SU-DHL-6 (cell line): ENCODE data around the gene NACC1.

Experiments used
- H2AFZ ChIP-seq: fragments of 200-600 bp; sonication (generic); 2 replicates; pipeline ENCODE4 v1.6.1; 2014; ENCODE audit warnings: low read depth, mild to moderate bottlenecking, moderate library complexity, mixed read lengths, antibody characterized with exemption, low read length; ENCODE audit not compliant: severe bottlenecking
- H3F3A ChIP-seq: fragments of 200-600 bp; shearing (Covaris generic); 2 replicates; pipeline ENCODE4 v1.6.0; 2016; ENCODE audit warnings: antibody characterized with exemption, mild to moderate bottlenecking; ENCODE audit not compliant: insufficient read depth
- H3K27ac ChIP-seq: fragments of 200-600 bp; sonication (generic); 2 replicates; pipeline ENCODE4 v1.5.1; 2016; ENCODE audit warnings: low read depth, mild to moderate bottlenecking, low read length, moderate library complexity, mixed read lengths
- H3K27me3 ChIP-seq: fragments of 200-600 bp; sonication (generic), shearing (Covaris generic); 2 replicates; pipeline ENCODE4 v1.6.0; 2014; ENCODE audit warnings: mild to moderate bottlenecking, low read length
- H3K36me3 ChIP-seq: fragments of 200-600 bp; sonication (generic); 2 replicates; pipeline ENCODE4 v1.6.1; 2014; ENCODE audit warnings: mild to moderate bottlenecking, low read length, mixed read lengths
- H3K4me2 ChIP-seq: fragments of 300-600, 200-600 bp; shearing (Covaris generic), sonication (generic); 2 replicates; pipeline ENCODE4 v1.6.0; 2014; ENCODE audit warnings: low read length, low read depth, mild to moderate bottlenecking; ENCODE audit not compliant: poor library complexity, severe bottlenecking
- H3K4me3 ChIP-seq: fragments of 200-600 bp; sonication (generic); 2 replicates; pipeline ENCODE4 v1.5.1; 2014; ENCODE audit warnings: antibody characterized with exemption, low read length, mild to moderate bottlenecking, mixed read lengths; ENCODE audit not compliant: insufficient read depth, poor library complexity, severe bottlenecking
- H3K79me2 ChIP-seq: fragments of 200-600 bp; sonication (generic); 2 replicates; pipeline ENCODE4 v1.6.1; 2014; ENCODE audit warnings: mild to moderate bottlenecking, low read length, moderate library complexity; ENCODE audit not compliant: insufficient read depth
- H3K9ac ChIP-seq: fragments of 200-600 bp; sonication (generic); 2 replicates; pipeline ENCODE4 v1.7.0; 2014; ENCODE audit warnings: mild to moderate bottlenecking, low read length
- H3K9me2 ChIP-seq: fragments of 200-600 bp; sonication (generic); replicated peaks from 2 replicates; pipeline ENCODE4 v1.6.1; 2014; ENCODE audit warnings: low read length; ENCODE audit not compliant: insufficient read depth
- H3K9me3 ChIP-seq: fragments of 200-600 bp; sonication (generic); 2 replicates; pipeline ENCODE4 v1.6.1; 2014; ENCODE audit warnings: low read length, mixed read lengths; ENCODE audit not compliant: insufficient read depth
- H4K20me1 ChIP-seq: fragments of 200-600 bp; sonication (generic); 2 replicates; pipeline ENCODE4 v1.6.1; 2014; ENCODE audit warnings: low read depth, mild to moderate bottlenecking, antibody characterized with exemption, low read length, moderate library complexity, mixed read lengths
- CTCF ChIP-seq: fragments of 200-600 bp; sonication (generic); IDR thresholded peaks from one replicate; pipeline ENCODE4 v1.5.1; 2017; ENCODE audit warnings: antibody characterized with exemption, mild to moderate bottlenecking, low read length, moderate library complexity; ENCODE audit not compliant: insufficient read depth, poor library complexity, severe bottlenecking
- EZH2phosphoT487 ChIP-seq: fragments of 200-600 bp; sonication (generic), shearing (Covaris generic); conservative IDR thresholded peaks from 2 replicates; pipeline ENCODE4 v1.6.1; 2018; ENCODE audit warnings: mild to moderate bottlenecking, antibody characterized with exemption, low read length, moderate library complexity, mixed read lengths

Gene NACC1

GRCh38 chr19:13128583-13128982, 10.5 kb downstream of the NACC1 start:
- Histone ChIP-seq H3K9ac (no peak overlapping the region), H3K4me2 (no peak overlapping the region), H3K36me3 (no peaks in the 10 kb centered on the region), H4K20me1 (peaks cover 4% of the 10 kb centered on the region; the same call in 1 of the 2 replicates), H3K79me2 (peaks cover 52% of the 10 kb centered on the region), H3K27ac (no peak overlapping the region), H3K9me2 (no peaks in the 10 kb centered on the region), H3F3A (no peaks in the 10 kb centered on the region), H3K27me3 (no peaks in the 10 kb centered on the region), H3K9me3 (no peaks in the 10 kb centered on the region), H3K4me3 (no peak overlapping the region), H2AFZ (no peak overlapping the region)
- TF ChIP-seq EZH2phosphoT487 (no peak), CTCF (no peak)

- H3K9me3 ChIP-seq, result no peaks in the 10 kb centered on the region
- H3F3A ChIP-seq, result no peaks in the 10 kb centered on the region
- peaks cover 5% of the 10 kb centered on the region; the same call in 1 of the 2 replicates for H4K20me1 ChIP-seq
- no peak overlapping the region for H3K4me3 ChIP-seq
- peaks cover 48% of the 10 kb centered on the region for H3K79me2 ChIP-seq
- H3K27ac ChIP-seq, result no peak overlapping the region
- H3K36me3 ChIP-seq, result no peaks in the 10 kb centered on the region
- H3K4me2 ChIP-seq, result no peak overlapping the region
- H3K27me3 ChIP-seq, result no peaks in the 10 kb centered on the region
- no peak overlapping the region for H3K9ac ChIP-seq
- no peak overlapping the region for H2AFZ ChIP-seq
- TF ChIP-seq EZH2phosphoT487, result no peak
- no peak for TF ChIP-seq CTCF
- no peaks in the 10 kb centered on the region for H3K9me2 ChIP-seq
Observed at GRCh38 chr19:13129384-13129783, 11.3 kb downstream of the NACC1 start.

GRCh38 chr19:13130886-13131490, 12.9 kb downstream of the NACC1 start:
- H3K9me3 ChIP-seq, result no peaks in the 10 kb centered on the region
- no peaks in the 10 kb centered on the region for H3F3A ChIP-seq
- H3K79me2 ChIP-seq, result peaks cover 48% of the 10 kb centered on the region
- no peak overlapping the region for H3K9ac ChIP-seq
- no peak for TF ChIP-seq EZH2phosphoT487
- no peak for TF ChIP-seq CTCF
- H4K20me1 ChIP-seq, result peaks cover 5% of the 10 kb centered on the region; the same call in 1 of the 2 replicates
- no peaks in the 10 kb centered on the region for H3K27me3 ChIP-seq
- no peak overlapping the region for H3K27ac ChIP-seq
- H2AFZ ChIP-seq, result no peak overlapping the region
- H3K4me2 ChIP-seq, result no peak overlapping the region
- H3K36me3 ChIP-seq, result no peaks in the 10 kb centered on the region
- H3K9me2 ChIP-seq, result no peaks in the 10 kb centered on the region
- H3K4me3 ChIP-seq, result no peak overlapping the region
